Heart left ventricle (tissue), 16 donors: ENCODE measurements around the gene SIGLEC12. TPM values are rescaled to one million over a fixed set of nuclear protein-coding genes. Genes with fewer than 3 reads are reported as not detected.
A peak's percentile ranks its signal among the peaks of the same experiment; 100 is the strongest.

Source experiments
- ATAC-seq, 4 donors: fragments of 200-7000 bp; cut with Tn5 transposase; one replicate each; pipeline ENCODE4 v1.9.1; 2020 to 2022; ENCODE audit warnings: moderate library complexity in 4 of 4, mild to moderate bottlenecking in 3 of 4, moderate number of reproducible peaks in 1 of 4
- DNase-seq, 5 donors: peaks; one replicate each; pipeline ENCODE4 v3.0.0-alpha.2; 2020
- H3K27ac ChIP-seq, 12 donors: fragments of 200-600 bp; sonication (generic) in 4 of 12; one replicate each; pipeline versions ENCODE4 v1.5.0 to v1.8.0; 2016 to 2022; ENCODE audit warnings: mild to moderate bottlenecking in 2 of 12
- H3K27me3 ChIP-seq, 9 donors: fragments of 200-600 bp; sonication (generic) in 2 of 9; one replicate each; pipeline versions ENCODE4 v1.5.1 to v1.8.0; 2016 to 2022; ENCODE audit warnings: mild to moderate bottlenecking in 3 of 9
- H3K36me3 ChIP-seq, 9 donors: fragments of 200-600 bp; sonication (generic) in 2 of 9; one replicate each; pipeline versions ENCODE4 v1.5.0 to v1.8.0; 2018 to 2022; ENCODE audit warnings: mild to moderate bottlenecking in 2 of 9
- H3K4me1 ChIP-seq, 12 donors: fragments of 200-600 bp; sonication (generic) in 4 of 12; one replicate each; pipeline versions ENCODE4 v1.5.0 to v1.8.0; 2016 to 2022; ENCODE audit warnings: mild to moderate bottlenecking in 3 of 12
- H3K4me3 ChIP-seq, 12 donors: fragments of 200-600 bp; sonication (generic) in 4 of 12; one replicate each; pipeline versions ENCODE4 v1.5.0 to v1.8.0; 2017 to 2022; ENCODE audit warnings: mild to moderate bottlenecking in 9 of 12, moderate library complexity in 4 of 12
- H3K9me3 ChIP-seq, 12 donors: fragments of 200-600 bp; sonication (generic) in 4 of 12; one replicate each; pipeline versions ENCODE4 v1.5.0 to v1.8.0; 2016 to 2022; ENCODE audit warnings: mild to moderate bottlenecking in 1 of 12
- CTCF ChIP-seq, 12 donors: fragments of 200-600 bp; sonication (generic) in 4 of 12; IDR thresholded peaks; one replicate each; pipeline versions ENCODE4 v1.5.0 to v1.8.0; 2018 to 2022; ENCODE audit warnings: antibody characterized with exemption in 12 of 12, mild to moderate bottlenecking in 5 of 12
- POLR2A ChIP-seq, 2 donors: fragments of 450-650 bp; IDR thresholded peaks; one replicate each; pipeline ENCODE4 v1.6.1; 2017; ENCODE audit warnings: antibody characterized with exemption in 2 of 2, mild to moderate bottlenecking in 2 of 2, moderate library complexity in 2 of 2
- WGBS, 4 donors: extraction: QIAGEN DNeasy Blood & Tissue Kit in 2 of 4; methylation state at CpG; one replicate each; pipeline versions ENCODE4 v1.1.5 to v1.1.7; 2013 to 2018; 5-methylcytosine and 5-hydroxymethylcytosine counted together
- intact Hi-C, 10 donors: fragments of 100-400 bp; cut with DNase I; formaldehyde crosslinking; loops; one replicate each; pipeline versions ENCODE4 v1.11.1 to v1.14.2; 2022
- long read RNA-seq, 3 donors: library from polyadenylated mRNA; unstranded; transcript quantifications; one replicate each; pipeline ENCODE4 v2.0.0, GENCODE V29; 2020 to 2021
- polyA plus RNA-seq, 2 donors: library from polyadenylated mRNA; stranded (reverse); fragments of 200-250 nt; gene quantifications; one replicate each; pipeline ENCODE4 v1.2.3, GENCODE V29; 2013
- total RNA-seq, 9 donors: library from RNA; depleted of rRNA in 2 of 9; stranded (reverse); fragments of >200 nt in 2 of 9; fragmentation: NEBNext Ultra II Directional in 3 of 9; extraction: Animal tissue kit (Norgen Biotek cat#: 25700) in 3 of 9; gene quantifications; one replicate each; pipeline versions ENCODE4 v1.1.0 to v1.2.4, GENCODE V29; 2016 to 2023
- donor health status: ischemic (EF 13 %, LVEDD 7.1; RV severe dilation, severe dysfunction).
- donor health status: healthy with polysubstance abuse.
- donor health status: DM: no; HTN: yes; CAD: no.
- donor health status: DM: no; HTN: no; CAD: no.
- donor health status: ischemic (EF 25% LVEDD 6.9; RV normal size, moderate dysfunction).
- donor health status: ischemic (EF 25% LVEDD 5.7; RV mildly dilated, moderate dysfunction).
- donor health status: healthy.
- donor health status: DM: yes; HTN: yes; CAD: no.
- donor health status: ischemic (EF 35%, LVEDD 5.7; RV mildly dilated, moderate dysfunction).
- donor health status: nonischemic (EF 11% LVEDD 7.7; RV severe dilation, severe dysfunction).
- donor health status: DM: yes; HTN: yes; CAD: no.
- donor health status: PGD.
- donor health status: ischemic (EF 29% LVEDD 5.4; RV normal size, mild dysfunction).
- donor health status: nonischemic (EF 23%, LVEDD 6.1; RV moderate dilation, normal function).

Gene SIGLEC12
- total RNA-seq = under 1 TPM in 4 of 9 donors, not detected in 5; 0.20 to 0.43 (median 0.24) TPM
- polyA plus RNA-seq = under 1 TPM in 1 of 2 donors, not detected in 1; 0.15 TPM
- long read RNA-seq, donor 1 = 0 reads
- long read RNA-seq, donor 2 = 0 reads
- long read RNA-seq, donor 3 = 0 reads

GRCh38 chr19:51501594-51502263, at the start of gene SIGLEC12:
Gene SIGLEC12 (minus strand): TSS chr19:51501800. CDS start chr19:51501733, 67 bp downstream.
- Histone ChIP-seq H3K36me3 (no peaks in the 10 kb centered on the region), H3K4me1 (peaks cover 0 to 24% (median 0%) of the 10 kb centered on the region in 12 donors), H3K9me3 (peaks cover 0 to 11% (median 0%) of the 10 kb centered on the region in 12 donors), H3K27ac (no peak within 1 kb of the TSS), H3K27me3 (peaks cover 0 to 8% (median 0%) of the 10 kb centered on the region in 9 donors), H3K4me3 (peak within 1 kb of the TSS in 1 of 12 donors; percentile 12)
- intact Hi-C loops = no loop called here
- peak in 3 of 4 donors; percentile 34 to 71 (median 67) for ATAC-seq
- WGBS, 4 donors = 67 to 71% (median 67%) methylated on average over 12 of the region's 12 CpGs
- TF ChIP-seq POLR2A (IDR thresholded peaks at IDR 0.05) (no peak), CTCF (IDR thresholded peaks at IDR 0.05) (no peak)
- peak; percentile 24 to 66 (median 45) for DNase-seq

GRCh38 chr19:51550848-51551672, 49.5 kb upstream of the SIGLEC12 start:
- Histone ChIP-seq H3K4me1 (peaks cover 0 to 5% (median 0%) of the 10 kb centered on the region in 12 donors), H3K27ac (no peak overlapping the region), H3K4me3 (no peak overlapping the region), H3K9me3 (no peaks in the 10 kb centered on the region), H3K36me3 (no peaks in the 10 kb centered on the region), H3K27me3 (peaks cover 0 to 28% (median 8%) of the 10 kb centered on the region in 9 donors)
- TF ChIP-seq CTCF (IDR thresholded peaks at IDR 0.05) (no peak), POLR2A (IDR thresholded peaks at IDR 0.05) (no peak)
- 78 to 81% (median 78%) methylated on average over 20 of the region's 20 CpGs for WGBS, 4 donors
- ATAC-seq (no peak), DNase-seq (no peak)
- intact Hi-C loops = no loop called here

- no peak for DNase-seq
These were observed 48.1 kb upstream of the SIGLEC12 start for GRCh38 chr19:51549533-51550324.

More at GRCh38 chr19:51549533-51550324, 48.1 kb upstream of the SIGLEC12 start:
- peaks cover 0 to 6% (median 0%) of the 10 kb centered on the region in 12 donors for H3K4me1 ChIP-seq
- no peak for TF ChIP-seq POLR2A (IDR thresholded peaks at IDR 0.05)
- no peak for TF ChIP-seq CTCF (IDR thresholded peaks at IDR 0.05)
- ATAC-seq = no peak
- 56 to 67% (median 62%) methylated on average over 8 of the region's 8 CpGs for WGBS, 4 donors
- H3K9me3 ChIP-seq = no peaks in the 10 kb centered on the region
- H3K27me3 ChIP-seq = peaks cover 0 to 38% (median 8%) of the 10 kb centered on the region in 9 donors
- intact Hi-C loops = no loop called here
- no peak overlapping the region for H3K27ac ChIP-seq
- H3K4me3 ChIP-seq = no peak overlapping the region
- no peaks in the 10 kb centered on the region for H3K36me3 ChIP-seq
